Keratinocyte (primary cell): ENCODE measurements around the gene TADA2B. TPM values are rescaled to one million over a fixed set of nuclear protein-coding genes. Genes with fewer than 3 reads are reported as not detected.

Source experiments
- DNase-seq: peaks from one replicate; pipeline ENCODE4 v3.0.0-alpha.2; 2011; ENCODE audit warnings: low read depth, missing footprints, low spot score
- FAIRE-seq: peaks from 2 replicates; lab custom pipeline; 2011; peaks lifted over from hg19 to GRCh38; lab: Jason Lieb, UNC
- H2AFZ ChIP-seq: 2 replicates; pipeline ENCODE4 v1.6.0; 2012; ENCODE audit warnings: low read length, control low read depth, inconsistent platforms; ENCODE audit not compliant: control insufficient read depth
- H3K27ac ChIP-seq: 2 replicates; pipeline ENCODE4 v1.5.1; 2011; ENCODE audit warnings: low read length; ENCODE audit not compliant: control insufficient read depth, insufficient read depth
- H3K27me3 ChIP-seq: 3 replicates; pipeline ENCODE4 v1.6.0; 2011; ENCODE audit warnings: low read length; ENCODE audit not compliant: control insufficient read depth, insufficient read depth; ENCODE audit errors: extremely low read depth
- H3K36me3 ChIP-seq, 2 experiments: 2 replicates in 1 of 2; 3 replicates in 1 of 2; pipeline ENCODE4 v1.5.1; 2011; ENCODE audit warnings: low read length in 2 of 2, mild to moderate bottlenecking in 1 of 2; ENCODE audit not compliant: control insufficient read depth in 2 of 2, insufficient read depth in 2 of 2; ENCODE audit errors: extremely low read depth in 1 of 2
- H3K4me1 ChIP-seq: 3 replicates; pipeline ENCODE4 v1.5.1; 2011; ENCODE audit warnings: low read length; ENCODE audit not compliant: control insufficient read depth, insufficient read depth; ENCODE audit errors: extremely low read depth
- H3K4me2 ChIP-seq: 3 replicates; pipeline ENCODE4 v1.6.0; 2011; ENCODE audit warnings: low read depth, low read length; ENCODE audit not compliant: control insufficient read depth, insufficient read depth; ENCODE audit errors: extremely low read depth
- H3K4me3 ChIP-seq, 3 experiments: fragments of 200-600 bp in 1 of 3; sonication (generic) in 1 of 3; 2 replicates in 2 of 3; 3 replicates in 1 of 3; pipeline ENCODE4 v1.5.1; 2011 to 2016; ENCODE audit warnings: low read length in 3 of 3, mild to moderate bottlenecking in 3 of 3, control low read depth in 2 of 3, inconsistent platforms in 1 of 3, low read depth in 1 of 3, mixed read lengths in 1 of 3, mixed run types in 1 of 3, moderate library complexity in 1 of 3; ENCODE audit not compliant: control insufficient read depth in 2 of 3, insufficient read depth in 2 of 3; ENCODE audit errors: extremely low read depth in 1 of 3
- H3K79me2 ChIP-seq: 2 replicates; pipeline ENCODE4 v1.6.0; 2012; ENCODE audit warnings: low read length; ENCODE audit not compliant: control insufficient read depth, insufficient read depth
- H3K9ac ChIP-seq: 3 replicates; pipeline ENCODE4 v1.6.0; 2011; ENCODE audit warnings: low read length; ENCODE audit not compliant: control insufficient read depth, insufficient read depth; ENCODE audit errors: extremely low read depth
- H3K9me1 ChIP-seq: 3 replicates; pipeline ENCODE4 v1.6.0; 2011; ENCODE audit warnings: low read length; ENCODE audit not compliant: control insufficient read depth, insufficient read depth; ENCODE audit errors: extremely low read depth
- H3K9me3 ChIP-seq: 2 replicates; pipeline ENCODE4 v1.5.1; 2012; ENCODE audit warnings: low read depth, low read length; ENCODE audit not compliant: control insufficient read depth
- H4K20me1 ChIP-seq: 3 replicates; pipeline ENCODE4 v1.6.0; 2011; ENCODE audit warnings: low read length; ENCODE audit not compliant: control insufficient read depth, insufficient read depth; ENCODE audit errors: extremely low read depth
- CTCF ChIP-seq, 3 experiments: IDR thresholded peaks in 1 of 3; conservative IDR thresholded peaks in 1 of 3; optimal IDR thresholded peaks in 1 of 3; 2 replicates in 2 of 3; 3 replicates in 1 of 3; pipeline versions ENCODE3 to v1.5.1; 2011; ENCODE audit warnings: low read length in 3 of 3, mild to moderate bottlenecking in 3 of 3, moderate library complexity in 2 of 3, control low read depth in 1 of 3, inconsistent platforms in 1 of 3; ENCODE audit not compliant: insufficient read depth in 2 of 3; ENCODE audit errors: extremely low read depth in 1 of 3
- EZH2 ChIP-seq: IDR thresholded peaks from one replicate; pipeline ENCODE4 v1.6.1; 2012; ENCODE audit warnings: inconsistent platforms, mild to moderate bottlenecking, low read length, moderate library complexity
- dilution Hi-C: fragments of 300-500 bp; cut with MboI; formaldehyde crosslinking; loops from one replicate; pipeline ENCODE4 v1.7.0; 2020; ENCODE audit warnings: low sequenced_read_pairs; ENCODE audit not compliant: extremely low pct_ligation_motif_present
- polyA plus RNA-seq, 5 experiments: library from polyadenylated mRNA; depleted of rRNA in 3 of 5; stranded (reverse) in 3 of 5; stranded (forward) in 1 of 5; unstranded in 1 of 5; fragments of >200 nt; gene quantifications; 1 replicate in 1 of 5; 2 replicates in 3 of 5; 3 replicates in 1 of 5; pipeline versions ENCODE4 v1.2.1 to v1.2.3, GENCODE V29; 2011 to 2012; ENCODE audit warnings: missing spikeins in 2 of 5, low read depth in 1 of 5, low replicate concordance in 1 of 5

TADA2B gene
- polyA plus RNA-seq, 1 donor (not counting 4 experiments of a cell fraction or from before 2014, with no cell fraction given), result 5.3 TPM

- Histone ChIP-seq H3K4me2 (peak overlapping the region; percentile 69), H3K36me3 (peaks cover 0 to 16% of the 10 kb centered on the region in 2 experiments), H3K27ac (no peak overlapping the region), H2AFZ (peak overlapping the region; percentile 90), H4K20me1 (peaks cover 7% of the 10 kb centered on the region), H3K9me1 (peaks cover 2% of the 10 kb centered on the region), H3K9ac (peak overlapping the region; percentile 87), H3K27me3 (no peaks in the 10 kb centered on the region), H3K79me2 (peaks cover 54% of the 10 kb centered on the region), H3K4me3 (peak overlapping the region; percentile 79 to 99 (median 84)), H3K9me3 (no peaks in the 10 kb centered on the region), H3K4me1 (peaks cover 13% of the 10 kb centered on the region)
- dilution Hi-C loops, result no loop called here
- TF ChIP-seq CTCF (optimal IDR thresholded peaks at IDR 0.05 in 1 of 3, IDR thresholded peaks at IDR 0.05 in 1 of 3, conservative IDR thresholded peaks at IDR 0.05 in 1 of 3; ENCODE audit: extremely low read depth in 1 of 3, insufficient read depth in 2 of 3, low read length in 3 of 3), result no peak
- no peak for TF ChIP-seq EZH2
- DNase-seq, result no peak
- FAIRE-seq, result no peak
Observed at GRCh38 chr4:7044137-7044930, 1.2 kb downstream of the TADA2B start.

GRCh38 chr4:7045553-7045952 is 2.4 kb downstream of the TADA2B start:
- Histone ChIP-seq H3K4me3 (no peak overlapping the region), H2AFZ (no peak overlapping the region), H3K4me1 (peaks cover 13% of the 10 kb centered on the region), H3K79me2 (peaks cover 66% of the 10 kb centered on the region), H4K20me1 (peaks cover 7% of the 10 kb centered on the region), H3K27me3 (no peaks in the 10 kb centered on the region), H3K9me1 (peaks cover 2% of the 10 kb centered on the region), H3K36me3 (peaks cover 2 to 16% of the 10 kb centered on the region in 2 experiments), H3K9me3 (no peaks in the 10 kb centered on the region), H3K4me2 (no peak overlapping the region), H3K27ac (no peak overlapping the region), H3K9ac (no peak overlapping the region)
- DNase-seq (no peak), FAIRE-seq (no peak)
- TF ChIP-seq EZH2, result no peak
- TF ChIP-seq CTCF (optimal IDR thresholded peaks at IDR 0.05 in 1 of 3, IDR thresholded peaks at IDR 0.05 in 1 of 3, conservative IDR thresholded peaks at IDR 0.05 in 1 of 3; ENCODE audit: extremely low read depth in 1 of 3, insufficient read depth in 2 of 3, low read length in 3 of 3), result no peak
- dilution Hi-C loops, result no loop called here
